Liver (tissue), 3 donors: ENCODE data around the gene SNX10.

Source experiments
- ATF3 ChIP-seq: IDR thresholded peaks from 2 replicates; pipeline ENCODE4 v1.6.1; 2016; ENCODE audit warnings: antibody characterized with exemption
- CTCF ChIP-seq: fragments of 150-350 bp; IDR thresholded peaks from 2 replicates; pipeline ENCODE4 v1.5.1; 2017; ENCODE audit warnings: improper control_type of control experiment, low read depth, low read length; ENCODE audit not compliant: missing input control
- MAX ChIP-seq: IDR thresholded peaks from 2 replicates; pipeline ENCODE4 v1.6.1; 2016; ENCODE audit warnings: antibody characterized with exemption
- NR2F2 ChIP-seq: IDR thresholded peaks from 2 replicates; pipeline ENCODE4 v1.6.1; 2016; ENCODE audit warnings: antibody characterized with exemption
- RAD21 ChIP-seq, 2 donors: IDR thresholded peaks; 2 replicates each; pipeline ENCODE4 v1.6.1; 2016; ENCODE audit warnings: antibody characterized with exemption in 2 of 2, mild to moderate bottlenecking in 2 of 2
- RXRA ChIP-seq, 2 donors: IDR thresholded peaks; 2 replicates each; pipeline ENCODE4 v1.6.1; 2017 to 2018; ENCODE audit warnings: antibody characterized with exemption in 2 of 2, mild to moderate bottlenecking in 1 of 2
- donor health status: healthy.
- donor health status: healthy.

GRCh38 chr7:26278770-26279169, 12.9 kb upstream of the SNX10 start:
- TF ChIP-seq CTCF: peak; percentile 43
- TF ChIP-seq ATF3: no peak
- no peak for TF ChIP-seq MAX
- peak; percentile 76 to 77 for TF ChIP-seq RAD21 (IDR thresholded peaks at IDR 0.05)
- TF ChIP-seq RXRA (IDR thresholded peaks at IDR 0.05): no peak
- no peak for TF ChIP-seq NR2F2
